Mesenchymal stem cell (in vitro differentiated cells and primary cell): ENCODE results near the gene ECT2L.

Experiments
- DNase-seq: peaks from one replicate; pipeline ENCODE4 v3.0.0-alpha.2; 2013
- H2AFZ ChIP-seq: one replicate; pipeline ENCODE4 v1.6.1; 2013; ENCODE audit warnings: low read depth, mild to moderate bottlenecking, control low read depth, inconsistent platforms, low read length, moderate library complexity
- H2AK5ac ChIP-seq: 2 replicates; pipeline ENCODE4 v1.6.1; 2013; ENCODE audit warnings: low read length, moderate library complexity, mild to moderate bottlenecking, inconsistent platforms; ENCODE audit not compliant: severe bottlenecking
- H2BK120ac ChIP-seq: one replicate; pipeline ENCODE4 v1.6.1; 2013; ENCODE audit warnings: low read depth, mild to moderate bottlenecking, inconsistent platforms, low read length, moderate library complexity
- H2BK12ac ChIP-seq, 2 experiments: one replicate each; pipeline ENCODE4 v1.6.1; 2013; ENCODE audit warnings: inconsistent platforms in 2 of 2, low read length in 2 of 2, mild to moderate bottlenecking in 2 of 2, moderate library complexity in 2 of 2, control low read depth in 1 of 2
- H2BK15ac ChIP-seq: one replicate; pipeline ENCODE4 v1.6.1; 2013; ENCODE audit warnings: mild to moderate bottlenecking, low read depth, inconsistent platforms; ENCODE audit not compliant: poor library complexity, severe bottlenecking
- H2BK5ac ChIP-seq: 2 replicates; pipeline ENCODE4 v1.6.1; 2013; ENCODE audit warnings: low read depth, mild to moderate bottlenecking, low read length, control low read depth, inconsistent platforms; ENCODE audit not compliant: poor library complexity, severe bottlenecking
- H3K14ac ChIP-seq, 2 experiments: one replicate each; pipeline ENCODE4 v1.6.1; 2013; ENCODE audit warnings: inconsistent platforms in 2 of 2, low read length in 2 of 2, control low read depth in 1 of 2, mild to moderate bottlenecking in 1 of 2, moderate library complexity in 1 of 2
- H3K18ac ChIP-seq, 2 experiments: one replicate each; pipeline ENCODE4 v1.6.1; 2013; ENCODE audit warnings: inconsistent platforms in 2 of 2, low read length in 2 of 2, control low read depth in 1 of 2, low read depth in 1 of 2, mild to moderate bottlenecking in 1 of 2
- H3K23ac ChIP-seq, 2 experiments: one replicate each; pipeline ENCODE4 v1.6.1; 2013; ENCODE audit warnings: inconsistent platforms in 2 of 2, low read length in 2 of 2, mild to moderate bottlenecking in 2 of 2, moderate library complexity in 2 of 2, control low read depth in 1 of 2
- H3K27ac ChIP-seq: 2 replicates; pipeline ENCODE4 v1.5.1; 2013; ENCODE audit warnings: mild to moderate bottlenecking, moderate library complexity, low read length, control low read depth, inconsistent platforms; ENCODE audit not compliant: poor library complexity, severe bottlenecking
- H3K27me3 ChIP-seq, 2 experiments: 2 replicates each; pipeline versions ENCODE4 v1.6.1 to v1.7.0; 2013; ENCODE audit warnings: low read length in 2 of 2, mild to moderate bottlenecking in 2 of 2, moderate library complexity in 2 of 2, control low read depth in 1 of 2, inconsistent platforms in 1 of 2; ENCODE audit not compliant: control insufficient read depth in 1 of 2, insufficient read depth in 1 of 2
- H3K36me3 ChIP-seq, 2 experiments: 2 replicates each; pipeline versions ENCODE4 v1.6.1 to v1.7.0; 2013; ENCODE audit warnings: low read length in 2 of 2, control low read depth in 1 of 2, inconsistent platforms in 1 of 2, low read depth in 1 of 2, mild to moderate bottlenecking in 1 of 2; ENCODE audit not compliant: insufficient read depth in 2 of 2, control insufficient read depth in 1 of 2
- H3K4ac ChIP-seq, 2 experiments: one replicate each; pipeline ENCODE4 v1.6.1; 2013; ENCODE audit warnings: inconsistent platforms in 2 of 2, low read length in 2 of 2, mild to moderate bottlenecking in 2 of 2, moderate library complexity in 2 of 2, control low read depth in 1 of 2, low read depth in 1 of 2
- H3K4me1 ChIP-seq: 2 replicates; pipeline ENCODE4 v1.6.1; 2013; ENCODE audit warnings: low read depth, low read length, control low read depth; ENCODE audit not compliant: control insufficient read depth, insufficient read depth
- H3K4me2 ChIP-seq: 2 replicates; pipeline ENCODE4 v1.6.1; 2013; ENCODE audit warnings: low read length, mild to moderate bottlenecking, inconsistent platforms; ENCODE audit not compliant: poor library complexity, severe bottlenecking
- H3K4me3 ChIP-seq, 2 experiments: 2 replicates each; pipeline versions ENCODE4 v1.5.1 to v1.7.0; 2013; ENCODE audit warnings: low read length in 2 of 2, mild to moderate bottlenecking in 2 of 2, control low read depth in 1 of 2, low read depth in 1 of 2; ENCODE audit not compliant: insufficient read depth in 1 of 2
- H3K79me1 ChIP-seq: replicated peaks from 2 replicates; pipeline ENCODE4 v1.6.1; 2013; ENCODE audit warnings: mild to moderate bottlenecking, control low read depth, low read length, inconsistent platforms; ENCODE audit not compliant: poor library complexity, severe bottlenecking
- H3K9ac ChIP-seq: 2 replicates; pipeline ENCODE4 v1.7.0; 2013; ENCODE audit warnings: mild to moderate bottlenecking, low read length, moderate library complexity
- H3K9me3 ChIP-seq: 2 replicates; pipeline ENCODE4 v1.7.0; 2013; ENCODE audit warnings: mild to moderate bottlenecking, low read length; ENCODE audit not compliant: control insufficient read depth
- H4K8ac ChIP-seq: one replicate; pipeline ENCODE4 v1.6.1; 2013; ENCODE audit warnings: inconsistent platforms, mild to moderate bottlenecking, low read length, moderate library complexity
- H4K91ac ChIP-seq: one replicate; pipeline ENCODE4 v1.6.1; 2013; ENCODE audit warnings: mild to moderate bottlenecking, low read length, inconsistent platforms
- WGBS: methylation state at CpG from one replicate; pipeline ENCODE4 v1.1.7; 2013; ENCODE audit warnings: mixed read lengths; 5-methylcytosine and 5-hydroxymethylcytosine counted together

ECT2L gene

DNA sequence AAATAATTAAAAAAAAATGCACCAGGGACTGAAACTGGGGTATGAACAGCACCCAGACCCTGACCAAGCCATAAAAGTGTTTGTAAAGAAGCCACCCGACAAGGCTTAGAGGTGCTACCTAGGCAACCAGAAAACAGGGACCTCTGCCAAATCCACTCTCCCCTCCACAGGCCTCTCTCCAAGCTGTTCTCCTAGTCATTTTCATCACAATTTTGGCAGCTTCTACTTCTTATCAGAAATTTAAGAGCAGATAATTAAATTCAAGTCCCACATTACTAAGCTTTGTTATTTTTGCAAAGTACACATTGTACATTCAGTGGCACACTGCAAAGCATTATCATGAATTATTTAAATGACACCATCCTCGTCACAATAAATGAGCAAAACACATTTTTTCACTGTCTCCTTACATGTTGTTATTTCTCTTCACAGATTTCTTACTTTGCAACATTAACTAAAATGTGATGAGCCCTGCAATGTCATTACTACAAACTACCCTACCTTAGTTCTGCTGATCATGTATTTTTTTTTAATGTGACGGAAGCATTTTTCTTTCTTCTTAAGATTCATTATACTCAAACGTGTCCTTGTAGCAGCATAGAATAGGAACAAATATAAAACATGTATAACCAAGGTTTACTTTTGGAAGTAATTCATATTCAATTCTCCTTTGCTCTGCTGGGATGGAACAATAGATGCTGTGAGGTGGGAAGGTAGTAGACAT lies 38.1 kb downstream of the ECT2L start:
- no peak overlapping the region for H2BK5ac ChIP-seq
- no peak overlapping the region for H3K23ac ChIP-seq
- H3K36me3 ChIP-seq: no peaks in the 10 kb centered on the region
- no peak overlapping the region for H3K4ac ChIP-seq
- H2BK15ac ChIP-seq: no peak overlapping the region
- H4K91ac ChIP-seq: no peak overlapping the region
- no peak overlapping the region for H3K18ac ChIP-seq
- H3K4me3 ChIP-seq: no peak overlapping the region
- H3K9me3 ChIP-seq: no peaks in the 10 kb centered on the region
- no peak overlapping the region for H2BK120ac ChIP-seq
- no peak overlapping the region for H4K8ac ChIP-seq
- H3K27me3 ChIP-seq: no peaks in the 10 kb centered on the region
- no peak for DNase-seq
- H3K4me1 ChIP-seq: no peaks in the 10 kb centered on the region
- H3K4me2 ChIP-seq: no peak overlapping the region
- no peak overlapping the region for H2BK12ac ChIP-seq
- H3K14ac ChIP-seq: no peak overlapping the region
- WGBS: 90% methylated on average over 2 of the region's 4 CpGs
- no peak overlapping the region for H2AK5ac ChIP-seq
- no peaks in the 10 kb centered on the region for H3K79me1 ChIP-seq
- H3K27ac ChIP-seq: no peak overlapping the region
- no peak overlapping the region for H2AFZ ChIP-seq
- no peak overlapping the region for H3K9ac ChIP-seq

DNA sequence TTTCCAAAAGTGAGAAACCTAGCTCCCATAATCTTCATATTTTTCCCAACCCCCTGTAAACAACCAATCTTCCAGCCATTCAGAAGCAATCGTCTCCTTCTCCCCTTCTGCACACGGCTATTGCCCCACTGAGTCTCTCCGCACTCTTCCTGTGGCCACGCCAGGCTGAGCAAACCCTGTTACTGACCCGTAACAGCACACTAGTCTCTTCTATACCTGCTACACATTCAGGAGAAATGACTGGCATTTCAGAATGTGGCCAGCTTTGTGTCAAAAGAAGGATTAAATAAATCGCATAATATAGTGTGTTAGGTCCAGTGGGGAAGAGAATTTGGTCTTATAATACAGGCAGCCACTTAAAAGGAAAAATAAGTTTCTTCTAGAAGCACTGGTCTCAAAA lies 41.4 kb downstream of the ECT2L start:
- Histone ChIP-seq H2BK5ac (no peak overlapping the region), H3K4me1 (no peaks in the 10 kb centered on the region), H3K4ac (no peak overlapping the region), H2BK120ac (no peak overlapping the region), H2BK12ac (no peak overlapping the region), H3K79me1 (no peaks in the 10 kb centered on the region), H2AK5ac (no peak overlapping the region), H2BK15ac (no peak overlapping the region), H3K36me3 (no peaks in the 10 kb centered on the region), H3K27me3 (no peaks in the 10 kb centered on the region), H3K9ac (no peak overlapping the region), H3K4me3 (no peak overlapping the region), H2AFZ (no peak overlapping the region), H4K91ac (no peak overlapping the region), H4K8ac (no peak overlapping the region), H3K9me3 (no peaks in the 10 kb centered on the region), H3K23ac (no peak overlapping the region), H3K14ac (no peak overlapping the region), H3K4me2 (no peak overlapping the region), H3K27ac (no peak overlapping the region), H3K18ac (no peak overlapping the region)
- 87% methylated on average over 5 of the region's 6 CpGs for WGBS
- DNase-seq: no peak

DNA sequence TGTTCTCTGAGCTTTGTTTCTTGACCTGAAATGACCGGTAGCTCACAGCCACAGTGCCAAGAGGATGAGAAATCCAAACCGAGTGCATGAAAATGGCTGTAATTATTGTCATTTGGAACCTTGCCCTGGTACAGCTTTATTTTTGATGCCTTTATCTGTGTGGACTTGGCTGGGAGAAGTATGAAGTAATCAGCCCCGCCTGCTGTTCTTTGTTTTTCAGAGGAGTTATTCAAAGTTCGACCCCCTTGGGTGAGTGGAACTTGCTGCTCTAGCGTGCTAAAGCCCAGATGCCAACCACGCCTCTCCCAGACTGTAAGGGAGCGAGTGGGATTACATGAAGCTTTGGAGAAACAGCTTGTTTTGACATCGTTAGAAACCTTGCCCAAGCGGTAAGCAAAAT lies 48.3 kb downstream of the ECT2L start:
- Histone ChIP-seq H3K4me1 (no peaks in the 10 kb centered on the region), H3K9me3 (no peaks in the 10 kb centered on the region)

DNA sequence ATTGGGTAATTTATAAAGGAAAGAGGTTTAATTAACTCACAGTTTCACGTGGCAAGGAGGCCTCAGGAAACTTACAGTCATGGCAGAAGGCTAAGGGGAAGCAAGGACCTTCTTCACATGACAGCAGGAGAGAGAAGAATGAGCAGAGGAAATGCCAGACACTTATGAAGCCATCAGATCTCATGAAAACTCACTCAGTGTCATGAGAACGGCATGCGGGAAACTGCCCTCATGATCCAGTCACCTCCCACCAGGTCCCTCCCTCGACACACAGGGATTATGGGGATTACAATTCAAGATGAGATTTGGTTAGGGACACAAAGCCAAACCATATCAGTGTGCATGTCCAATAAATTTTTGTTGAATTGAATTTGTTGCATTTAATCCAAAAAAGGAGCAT lies 52.0 kb downstream of the ECT2L start:
- no peak overlapping the region for H3K18ac ChIP-seq
- no peak overlapping the region for H4K8ac ChIP-seq
- no peak overlapping the region for H3K9ac ChIP-seq
- no peaks in the 10 kb centered on the region for H3K36me3 ChIP-seq
- no peaks in the 10 kb centered on the region for H3K79me1 ChIP-seq
- H3K27ac ChIP-seq: no peak overlapping the region
- no peak overlapping the region for H3K23ac ChIP-seq
- no peak overlapping the region for H2BK120ac ChIP-seq
- H2AK5ac ChIP-seq: no peak overlapping the region
- H3K4ac ChIP-seq: no peak overlapping the region
- H3K4me1 ChIP-seq: no peaks in the 10 kb centered on the region
- no peak overlapping the region for H2AFZ ChIP-seq
- H4K91ac ChIP-seq: no peak overlapping the region
- no peak overlapping the region for H3K4me2 ChIP-seq
- no peak overlapping the region for H3K14ac ChIP-seq
- WGBS: 94% methylated on average over 4 of the region's 4 CpGs
- H2BK5ac ChIP-seq: no peak overlapping the region
- H3K27me3 ChIP-seq: no peaks in the 10 kb centered on the region
- no peak overlapping the region for H2BK12ac ChIP-seq
- peak; percentile 15 for DNase-seq
- H2BK15ac ChIP-seq: no peak overlapping the region
- no peaks in the 10 kb centered on the region for H3K9me3 ChIP-seq
- H3K4me3 ChIP-seq: no peak overlapping the region

More for the DNA sequence above, 48.3 kb downstream of the ECT2L start:
- H2AFZ ChIP-seq: no peak overlapping the region
- H2BK120ac ChIP-seq: no peak overlapping the region
- peak overlapping the region in 1 of 2 experiments; percentile 45 for H3K4me3 ChIP-seq
- H3K79me1 ChIP-seq: no peaks in the 10 kb centered on the region
- H3K4ac ChIP-seq: no peak overlapping the region
- WGBS: 69% methylated on average over 9 of the region's 9 CpGs
- no peak overlapping the region for H3K4me2 ChIP-seq
- H2BK12ac ChIP-seq: no peak overlapping the region
- H4K91ac ChIP-seq: no peak overlapping the region
- no peak overlapping the region for H3K23ac ChIP-seq
- H3K27me3 ChIP-seq: no peaks in the 10 kb centered on the region
- H3K9ac ChIP-seq: peak overlapping the region; percentile 55
- H3K18ac ChIP-seq: no peak overlapping the region
- no peak overlapping the region for H2BK5ac ChIP-seq
- H4K8ac ChIP-seq: no peak overlapping the region
- H2AK5ac ChIP-seq: no peak overlapping the region
- no peak overlapping the region for H3K27ac ChIP-seq
- DNase-seq: no peak
- no peak overlapping the region for H2BK15ac ChIP-seq
- no peaks in the 10 kb centered on the region for H3K36me3 ChIP-seq
- no peak overlapping the region for H3K14ac ChIP-seq
